CD8-positive, alpha-beta memory T cell (primary cell): ENCODE data around the gene IL17B. TPM values are rescaled to one million over a fixed set of nuclear protein-coding genes. Genes with fewer than 3 reads are reported as not detected.

ENCODE experiments used
- CTCF ChIA-PET: fragments of 350-600 bp; sonication (Branson Sonifier 250); formaldehyde crosslinking; loops from one replicate; lab custom pipeline; 2021; ENCODE audit warnings: antibody characterized with exemption; lab: Charles Lee
- POLR2A ChIA-PET: fragments of 350-600 bp; sonication (Branson Sonifier 250); formaldehyde crosslinking; loops from one replicate; lab custom pipeline; 2021; ENCODE audit warnings: antibody characterized with exemption; lab: Charles Lee
- DNase-seq, 5 donors: peaks; one replicate each; pipeline versions ENCODE4 v3.0.0 to v3.0.0-alpha.2; 2020 to 2022; ENCODE audit warnings: mixed read lengths in 1 of 5
- H3K27ac ChIP-seq: one replicate; pipeline ENCODE4 v1.7.0; 2013; ENCODE audit warnings: low read depth, mild to moderate bottlenecking, low read length, moderate library complexity
- H3K27me3 ChIP-seq: 2 replicates; pipeline ENCODE4 v1.7.0; 2013; ENCODE audit warnings: low read length, mild to moderate bottlenecking; ENCODE audit not compliant: insufficient read depth, poor library complexity, severe bottlenecking
- H3K36me3 ChIP-seq: 2 replicates; pipeline ENCODE4 v1.7.0; 2013; ENCODE audit warnings: mild to moderate bottlenecking, low read length, moderate library complexity; ENCODE audit not compliant: insufficient read depth
- H3K4me1 ChIP-seq: 2 replicates; pipeline ENCODE4 v1.7.0; 2013; ENCODE audit warnings: mild to moderate bottlenecking, low read length, moderate library complexity; ENCODE audit not compliant: insufficient read depth
- H3K4me3 ChIP-seq: 2 replicates; pipeline ENCODE4 v1.7.0; 2013; ENCODE audit warnings: mild to moderate bottlenecking, low read length
- H3K9me3 ChIP-seq: 2 replicates; pipeline ENCODE4 v1.7.0; 2013; ENCODE audit warnings: mild to moderate bottlenecking, low read length
- H3K27ac Mint-ChIP-seq, 8 donors: one replicate each; pipeline ENCODE4 v1.8.0; 2020 to 2021; ENCODE audit warnings: mixed read lengths in 8 of 8, mild to moderate bottlenecking in 6 of 8, inconsistent platforms in 3 of 8, moderate library complexity in 3 of 8
- H3K27me3 Mint-ChIP-seq, 2 donors: one replicate each; pipeline ENCODE4 v1.8.0; 2020 to 2021; ENCODE audit warnings: mixed read lengths in 2 of 2, mild to moderate bottlenecking in 1 of 2, moderate library complexity in 1 of 2
- H3K36me3 Mint-ChIP-seq, 3 donors: one replicate each; pipeline ENCODE4 v1.8.0; 2020 to 2021; ENCODE audit warnings: mixed read lengths in 3 of 3, inconsistent platforms in 1 of 3, mild to moderate bottlenecking in 1 of 3
- H3K4me1 Mint-ChIP-seq, 3 donors: one replicate each; pipeline ENCODE4 v1.8.0; 2020 to 2021; ENCODE audit warnings: mixed read lengths in 3 of 3, inconsistent platforms in 1 of 3, mild to moderate bottlenecking in 1 of 3
- H3K4me3 Mint-ChIP-seq, 7 donors: one replicate each; pipeline ENCODE4 v1.8.0; 2020 to 2021; ENCODE audit warnings: mixed read lengths in 7 of 7, mild to moderate bottlenecking in 6 of 7, moderate library complexity in 4 of 7, inconsistent platforms in 2 of 7
- H3K9me3 Mint-ChIP-seq, 5 donors: one replicate each; pipeline ENCODE4 v1.8.0; 2020 to 2022; ENCODE audit warnings: mixed read lengths in 5 of 5, mild to moderate bottlenecking in 3 of 5, moderate library complexity in 2 of 5, inconsistent platforms in 1 of 5
- polyA plus RNA-seq: library from polyadenylated mRNA; unstranded; fragments of 300-500 nt; fragmentation: Illumina TruSeq; gene quantifications from one replicate; pipeline ENCODE4 v1.2.3, GENCODE V29; 2021
- total RNA-seq, 2 experiments: library from RNA; stranded (reverse); gene quantifications; one replicate each; pipeline ENCODE4 v1.2.3, GENCODE V29; 2021

Gene IL17B
- total and polyA plus RNA-seq, 3 experiments from 2014 or later = not detected

DNA sequence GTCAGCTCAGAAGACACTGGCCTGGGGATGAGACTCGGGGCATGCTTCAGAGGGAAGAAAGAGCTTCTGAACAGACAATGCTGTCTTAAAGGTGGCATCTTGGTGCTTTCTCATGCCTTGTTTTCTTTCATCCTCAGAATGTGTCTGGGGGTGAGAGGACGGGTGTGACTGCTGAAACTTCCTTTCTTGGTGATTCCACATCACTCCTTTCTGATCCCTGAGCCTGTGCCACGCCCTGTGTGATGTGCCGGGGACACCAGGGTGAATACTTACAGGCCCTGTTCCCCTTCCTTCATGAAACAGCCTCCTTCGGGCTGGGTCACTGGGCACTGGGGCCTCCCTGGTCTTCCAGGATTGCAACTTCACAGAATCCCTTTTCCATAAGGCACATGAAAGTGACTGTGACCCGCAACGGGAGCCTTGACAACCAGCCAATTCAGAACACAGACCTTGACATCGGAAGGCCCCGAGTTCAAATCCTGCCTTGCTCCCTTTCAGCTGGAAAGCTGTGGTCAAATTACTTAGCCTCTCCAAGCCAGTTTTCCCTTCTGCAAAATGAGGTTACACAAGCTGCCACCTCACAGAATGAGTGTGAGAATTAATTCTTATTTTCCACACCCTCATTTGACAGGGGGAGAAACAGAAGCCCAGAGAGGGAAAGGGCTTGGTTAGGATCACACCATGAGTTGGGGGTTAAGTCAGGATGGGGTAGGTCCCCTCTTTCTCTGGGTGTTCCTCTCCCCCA is 44.1 kb upstream of the IL17B start:
- no peaks in the 10 kb centered on the region for H3K9me3 ChIP-seq
- no peak overlapping the region for H3K27ac ChIP-seq
- H3K9me3 Mint-ChIP-seq = no peaks in the 10 kb centered on the region
- H3K27me3 ChIP-seq = no peaks in the 10 kb centered on the region
- POLR2A ChIA-PET = no interaction called here
- H3K27me3 Mint-ChIP-seq = peaks cover 2 to 19% of the 10 kb centered on the region in 2 donors
- no peaks in the 10 kb centered on the region for H3K36me3 ChIP-seq
- H3K27ac Mint-ChIP-seq = no peak overlapping the region
- CTCF ChIA-PET = interaction anchor here (1.0 to 1.1 kb wide), 2 partner anchors 9 to 11 kb away, joined by 3 read pairs; no protein-coding TSS in a partner anchor
- H3K4me1 ChIP-seq = peaks cover 6% of the 10 kb centered on the region
- no peak overlapping the region for H3K4me3 Mint-ChIP-seq
- no peaks in the 10 kb centered on the region for H3K4me1 Mint-ChIP-seq
- DNase-seq = no peak
- H3K36me3 Mint-ChIP-seq = peaks cover 0 to 1% (median 0%) of the 10 kb centered on the region in 3 donors
- H3K4me3 ChIP-seq = no peak overlapping the region

DNA sequence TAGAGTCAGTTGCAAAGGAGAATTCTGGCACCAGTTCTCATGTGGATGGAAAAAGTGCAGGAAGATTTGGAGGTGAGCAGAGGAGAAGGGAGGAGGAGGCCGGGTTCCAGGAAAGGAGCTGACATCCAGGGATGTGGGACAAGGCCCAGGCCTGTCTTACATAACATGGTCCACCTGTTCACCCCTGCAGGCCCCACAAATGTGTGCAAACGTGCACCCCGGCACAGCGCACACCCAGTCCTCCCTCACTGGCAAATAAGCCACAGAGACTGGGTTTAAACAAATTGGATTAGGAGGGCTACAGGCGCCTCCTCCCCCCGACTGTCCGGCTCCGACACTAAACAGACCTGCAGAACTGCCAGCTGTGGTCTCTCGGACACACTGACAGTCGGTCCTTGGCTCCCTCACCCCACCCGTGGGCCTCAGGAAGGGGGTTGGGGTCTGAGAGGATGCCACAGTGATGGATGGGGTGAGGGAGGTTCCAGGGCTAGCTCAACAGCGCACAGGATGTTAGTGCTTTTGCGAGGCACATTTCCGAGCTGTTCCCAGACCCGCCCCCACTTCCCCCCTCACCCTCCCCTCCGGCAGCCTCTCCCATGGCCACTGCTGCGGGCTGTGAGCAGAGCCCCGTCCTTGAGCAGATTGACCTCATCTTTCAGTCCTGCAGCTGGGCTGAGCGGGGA is 43.4 kb upstream of the IL17B start:
- Mint-ChIP-seq H3K27ac (no peak overlapping the region), H3K36me3 (peaks cover 0 to 1% (median 0%) of the 10 kb centered on the region in 3 donors), H3K9me3 (no peaks in the 10 kb centered on the region), H3K27me3 (peaks cover 2 to 24% of the 10 kb centered on the region in 2 donors), H3K4me3 (no peak overlapping the region), H3K4me1 (no peaks in the 10 kb centered on the region)
- H3K4me3 ChIP-seq = no peak overlapping the region
- H3K36me3 ChIP-seq = no peaks in the 10 kb centered on the region
- POLR2A ChIA-PET = no interaction called here
- H3K27ac ChIP-seq = no peak overlapping the region
- H3K27me3 ChIP-seq = no peaks in the 10 kb centered on the region
- peaks cover 6% of the 10 kb centered on the region for H3K4me1 ChIP-seq
- no peak for DNase-seq
- CTCF ChIA-PET = interaction anchor here (1.1 kb wide), 1 partner anchor 10 kb away, joined by 3 read pairs; no protein-coding TSS in a partner anchor
- no peaks in the 10 kb centered on the region for H3K9me3 ChIP-seq

DNA sequence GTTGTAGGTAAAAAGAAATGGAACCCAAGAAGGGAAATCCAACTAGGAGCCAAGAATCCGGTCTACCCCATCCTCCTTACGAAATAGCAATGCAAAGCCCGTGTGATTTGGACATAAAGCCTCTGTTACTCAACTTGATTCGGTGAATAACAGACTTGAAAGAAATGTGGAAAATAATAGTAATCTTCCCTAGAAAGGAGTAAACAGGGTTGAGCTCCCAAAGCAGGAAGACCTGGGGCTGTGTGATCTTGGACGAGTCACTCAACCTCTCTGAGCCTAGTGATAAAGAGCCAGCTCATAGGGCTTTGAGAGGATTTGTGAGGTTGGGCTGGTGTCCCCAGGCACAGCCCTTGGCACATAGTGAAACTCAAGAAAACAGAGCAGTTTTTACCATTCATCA is 42.7 kb upstream of the IL17B start:
- H3K36me3 Mint-ChIP-seq = peaks cover 0 to 1% (median 0%) of the 10 kb centered on the region in 3 donors
- Histone ChIP-seq H3K27ac (no peak overlapping the region), H3K27me3 (no peaks in the 10 kb centered on the region), H3K36me3 (no peaks in the 10 kb centered on the region), H3K4me1 (peaks cover 6% of the 10 kb centered on the region), H3K4me3 (no peak overlapping the region), H3K9me3 (no peaks in the 10 kb centered on the region)
- H3K27ac Mint-ChIP-seq = no peak overlapping the region
- DNase-seq = no peak
- no peaks in the 10 kb centered on the region for H3K4me1 Mint-ChIP-seq
- POLR2A ChIA-PET = no interaction called here
- H3K9me3 Mint-ChIP-seq = no peaks in the 10 kb centered on the region
- no peak overlapping the region for H3K4me3 Mint-ChIP-seq
- H3K27me3 Mint-ChIP-seq = peaks cover 5 to 19% of the 10 kb centered on the region in 2 donors
- CTCF ChIA-PET = interaction anchor here (1.1 kb wide), 1 partner anchor 11 kb away, joined by 3 read pairs; no protein-coding TSS in a partner anchor

DNA sequence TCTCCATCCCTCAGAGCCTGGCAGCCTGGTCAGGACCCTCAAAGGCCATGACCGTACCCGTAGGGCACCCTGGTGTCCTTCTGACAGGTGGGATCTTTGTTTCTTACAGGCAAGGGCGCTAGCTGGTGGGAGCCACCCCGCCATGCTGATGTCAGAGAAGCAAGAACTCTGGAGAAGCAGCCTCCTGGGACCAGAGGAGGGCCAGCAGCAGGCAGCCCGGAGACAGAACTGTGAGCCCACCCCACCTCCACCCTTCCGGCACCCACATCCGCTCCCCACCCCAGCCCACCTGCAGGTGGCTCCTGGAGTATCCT is 42.2 kb upstream of the IL17B start:
- Histone ChIP-seq H3K9me3 (no peaks in the 10 kb centered on the region), H3K36me3 (no peaks in the 10 kb centered on the region), H3K27ac (no peak overlapping the region), H3K4me3 (no peak overlapping the region), H3K4me1 (peaks cover 6% of the 10 kb centered on the region), H3K27me3 (no peaks in the 10 kb centered on the region)
- POLR2A ChIA-PET = no interaction called here
- H3K27me3 Mint-ChIP-seq = peaks cover 5 to 19% of the 10 kb centered on the region in 2 donors
- no peak overlapping the region for H3K27ac Mint-ChIP-seq
- H3K4me3 Mint-ChIP-seq = no peak overlapping the region
- DNase-seq = no peak
- no peaks in the 10 kb centered on the region for H3K9me3 Mint-ChIP-seq
- CTCF ChIA-PET = no interaction called here
- peaks cover 0 to 1% (median 0%) of the 10 kb centered on the region in 3 donors for H3K36me3 Mint-ChIP-seq
- H3K4me1 Mint-ChIP-seq = no peaks in the 10 kb centered on the region

DNA sequence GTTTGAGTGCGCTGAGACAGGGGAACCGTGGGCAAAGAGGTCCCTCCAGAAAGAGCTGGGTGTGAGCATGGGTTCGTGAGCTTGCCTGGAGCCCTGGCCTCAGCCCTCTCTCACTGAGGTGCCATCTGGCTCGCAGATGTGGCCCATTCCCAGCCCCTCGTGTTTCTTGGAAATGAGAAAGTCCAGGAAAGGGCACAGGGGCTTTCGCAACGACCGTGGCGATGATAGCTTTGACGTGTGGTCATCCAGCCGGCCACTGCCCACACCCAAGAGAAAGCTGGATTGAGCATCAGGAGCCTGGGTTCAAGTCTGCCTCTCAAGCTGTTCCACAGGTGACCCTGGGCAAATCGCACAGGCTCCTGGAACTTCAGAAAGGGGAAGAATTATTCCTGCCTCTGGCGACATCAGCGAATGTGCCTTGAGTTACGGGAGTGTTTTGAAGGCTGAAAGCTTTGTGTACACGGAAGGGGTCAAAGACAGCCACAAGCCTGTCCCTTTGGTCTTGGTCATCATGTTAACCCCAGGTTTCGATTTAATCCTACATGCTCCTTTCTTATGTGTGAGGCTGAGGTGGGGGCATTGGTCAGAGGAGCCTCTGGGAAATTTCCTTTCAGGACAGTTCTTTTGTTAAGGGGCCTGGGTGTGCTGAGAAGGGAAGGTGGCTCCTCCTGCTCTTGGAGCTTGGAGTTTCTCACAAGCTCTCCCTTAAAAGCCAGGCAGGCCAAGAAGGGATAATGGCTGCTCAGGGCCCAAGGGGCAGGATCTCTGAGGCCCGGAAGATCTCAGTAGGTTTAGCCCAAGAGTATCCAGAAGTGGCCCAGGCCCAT is 41.7 kb upstream of the IL17B start:
- H3K4me3 ChIP-seq = no peak overlapping the region
- DNase-seq = no peak
- H3K9me3 ChIP-seq = no peaks in the 10 kb centered on the region
- no peaks in the 10 kb centered on the region for H3K9me3 Mint-ChIP-seq
- peaks cover 0 to 1% (median 0%) of the 10 kb centered on the region in 3 donors for H3K36me3 Mint-ChIP-seq
- H3K4me1 ChIP-seq = peaks cover 6% of the 10 kb centered on the region
- CTCF ChIA-PET = interaction anchor here (1.5 kb wide), 1 partner anchor 34 kb away, joined by 4 read pairs; no protein-coding TSS in a partner anchor
- no peaks in the 10 kb centered on the region for H3K36me3 ChIP-seq
- H3K4me1 Mint-ChIP-seq = no peaks in the 10 kb centered on the region
- peaks cover 5 to 22% of the 10 kb centered on the region in 2 donors for H3K27me3 Mint-ChIP-seq
- no peak overlapping the region for H3K27ac ChIP-seq
- no peaks in the 10 kb centered on the region for H3K27me3 ChIP-seq
- H3K4me3 Mint-ChIP-seq = no peak overlapping the region
- POLR2A ChIA-PET = no interaction called here
- H3K27ac Mint-ChIP-seq = no peak overlapping the region

DNA sequence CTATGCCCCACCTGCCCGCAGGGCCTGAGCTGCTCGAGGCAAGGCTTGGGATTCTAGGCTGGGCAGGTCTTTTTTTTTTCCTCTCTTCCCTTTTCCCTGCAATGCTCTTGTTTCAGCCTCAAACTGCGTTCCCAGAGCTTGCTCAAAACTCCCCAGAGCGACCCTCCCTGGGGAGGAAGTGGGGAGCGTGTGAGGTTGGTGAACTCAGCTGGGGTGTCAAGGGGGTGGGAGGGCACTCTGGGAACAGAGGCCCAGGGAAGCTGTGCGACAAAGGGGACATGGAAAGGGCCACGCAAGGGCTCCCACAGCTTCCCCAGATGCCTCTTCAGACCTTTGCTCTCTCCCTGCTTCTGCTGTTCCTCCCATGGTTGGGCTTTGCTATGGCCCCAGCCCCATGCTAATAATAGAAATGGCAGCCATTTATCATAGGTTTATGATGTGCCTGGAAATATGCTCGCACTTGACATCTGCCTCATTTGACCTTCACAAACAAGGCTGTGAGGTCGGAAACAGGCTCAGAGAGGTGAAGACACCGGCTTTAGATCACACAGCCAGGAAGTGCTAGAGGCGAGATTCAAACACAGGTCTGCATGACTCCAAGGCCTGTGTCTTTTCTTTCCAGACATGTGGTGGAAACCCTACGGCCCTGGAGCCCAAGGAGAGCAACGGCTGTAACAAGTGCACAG is 40.9 kb upstream of the IL17B start:
- ChIA-PET POLR2A (no interaction called here), CTCF (interaction anchor here (1.3 to 1.5 kb wide), 2 partner anchors 34 to 103 kb away, joined by 3 to 4 read pairs; no protein-coding TSS in a partner anchor)

DNA sequence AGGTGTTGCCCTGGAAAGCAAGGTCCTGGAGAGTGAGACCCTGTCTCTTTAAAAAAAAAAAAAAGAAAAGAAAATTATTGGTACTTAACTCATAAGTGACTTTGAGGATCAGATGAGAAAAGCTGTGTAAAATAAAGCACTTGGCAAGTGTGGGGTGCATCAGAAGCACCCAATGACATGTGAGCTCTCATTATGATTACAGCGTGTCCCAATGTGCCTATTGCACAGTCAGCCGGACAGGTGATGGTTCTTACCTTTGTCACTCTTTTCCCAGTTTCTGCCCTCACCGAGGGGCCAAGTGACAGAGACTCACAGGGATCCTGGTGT is 40.4 kb upstream of the IL17B start:
- CTCF ChIA-PET = interaction anchor here (1.3 to 1.5 kb wide), 2 partner anchors 33 to 103 kb away, joined by 3 to 4 read pairs; no protein-coding TSS in a partner anchor
- H3K27me3 ChIP-seq = no peaks in the 10 kb centered on the region
- H3K27ac ChIP-seq = no peak overlapping the region
- Mint-ChIP-seq H3K4me3 (no peak overlapping the region), H3K36me3 (peaks cover 0 to 1% (median 0%) of the 10 kb centered on the region in 3 donors), H3K27ac (no peak overlapping the region), H3K27me3 (peaks cover 5 to 22% of the 10 kb centered on the region in 2 donors), H3K9me3 (no peaks in the 10 kb centered on the region), H3K4me1 (no peaks in the 10 kb centered on the region)
- peaks cover 6% of the 10 kb centered on the region for H3K4me1 ChIP-seq
- no peaks in the 10 kb centered on the region for H3K36me3 ChIP-seq
- DNase-seq = no peak
- H3K9me3 ChIP-seq = no peaks in the 10 kb centered on the region
- H3K4me3 ChIP-seq = no peak overlapping the region
- POLR2A ChIA-PET = no interaction called here

More for the DNA sequence above, 40.9 kb upstream of the IL17B start:
- H3K36me3 ChIP-seq = no peaks in the 10 kb centered on the region
- peaks cover 6% of the 10 kb centered on the region for H3K4me1 ChIP-seq
- no peaks in the 10 kb centered on the region for H3K9me3 ChIP-seq
- H3K9me3 Mint-ChIP-seq = no peaks in the 10 kb centered on the region
- H3K4me3 Mint-ChIP-seq = no peak overlapping the region
- H3K4me3 ChIP-seq = no peak overlapping the region
- DNase-seq = no peak
- H3K27me3 Mint-ChIP-seq = peaks cover 5 to 22% of the 10 kb centered on the region in 2 donors
- H3K27ac Mint-ChIP-seq = no peak overlapping the region
- peaks cover 0 to 1% (median 0%) of the 10 kb centered on the region in 3 donors for H3K36me3 Mint-ChIP-seq
- H3K4me1 Mint-ChIP-seq = no peaks in the 10 kb centered on the region
- H3K27ac ChIP-seq = no peak overlapping the region
- no peaks in the 10 kb centered on the region for H3K27me3 ChIP-seq
